Neural cell (in vitro differentiated cells): ENCODE data around the gene TMEM255B.

ENCODE experiments used
- CTCF ChIP-seq: fragments of 450-650 bp; IDR thresholded peaks from 2 replicates; pipeline ENCODE4 v1.5.1; 2014; ENCODE audit warnings: antibody characterized with exemption, mild to moderate bottlenecking, moderate library complexity; ENCODE audit not compliant: poor library complexity, severe bottlenecking
- POLR2AphosphoS5 ChIP-seq: IDR thresholded peaks from 2 replicates; pipeline ENCODE4 v1.6.1; 2012
- RAD21 ChIP-seq: fragments of 450-650 bp; conservative IDR thresholded peaks from 2 replicates; pipeline ENCODE4 v1.6.1; 2014; ENCODE audit warnings: antibody characterized with exemption, mild to moderate bottlenecking, moderate library complexity
- SMC3 ChIP-seq: fragments of 450-650 bp; conservative IDR thresholded peaks from 2 replicates; pipeline ENCODE4 v1.6.1; 2014; ENCODE audit warnings: antibody characterized with exemption, mild to moderate bottlenecking, moderate library complexity; ENCODE audit not compliant: poor library complexity
- TF ChIP-seq, protein P1 (sequence below): IDR thresholded peaks from 2 replicates; pipeline ENCODE4 v1.6.1; 2012; ENCODE audit warnings: borderline replicate concordance

- no peak for TF ChIP-seq CTCF
- TF ChIP-seq, protein P1, sequence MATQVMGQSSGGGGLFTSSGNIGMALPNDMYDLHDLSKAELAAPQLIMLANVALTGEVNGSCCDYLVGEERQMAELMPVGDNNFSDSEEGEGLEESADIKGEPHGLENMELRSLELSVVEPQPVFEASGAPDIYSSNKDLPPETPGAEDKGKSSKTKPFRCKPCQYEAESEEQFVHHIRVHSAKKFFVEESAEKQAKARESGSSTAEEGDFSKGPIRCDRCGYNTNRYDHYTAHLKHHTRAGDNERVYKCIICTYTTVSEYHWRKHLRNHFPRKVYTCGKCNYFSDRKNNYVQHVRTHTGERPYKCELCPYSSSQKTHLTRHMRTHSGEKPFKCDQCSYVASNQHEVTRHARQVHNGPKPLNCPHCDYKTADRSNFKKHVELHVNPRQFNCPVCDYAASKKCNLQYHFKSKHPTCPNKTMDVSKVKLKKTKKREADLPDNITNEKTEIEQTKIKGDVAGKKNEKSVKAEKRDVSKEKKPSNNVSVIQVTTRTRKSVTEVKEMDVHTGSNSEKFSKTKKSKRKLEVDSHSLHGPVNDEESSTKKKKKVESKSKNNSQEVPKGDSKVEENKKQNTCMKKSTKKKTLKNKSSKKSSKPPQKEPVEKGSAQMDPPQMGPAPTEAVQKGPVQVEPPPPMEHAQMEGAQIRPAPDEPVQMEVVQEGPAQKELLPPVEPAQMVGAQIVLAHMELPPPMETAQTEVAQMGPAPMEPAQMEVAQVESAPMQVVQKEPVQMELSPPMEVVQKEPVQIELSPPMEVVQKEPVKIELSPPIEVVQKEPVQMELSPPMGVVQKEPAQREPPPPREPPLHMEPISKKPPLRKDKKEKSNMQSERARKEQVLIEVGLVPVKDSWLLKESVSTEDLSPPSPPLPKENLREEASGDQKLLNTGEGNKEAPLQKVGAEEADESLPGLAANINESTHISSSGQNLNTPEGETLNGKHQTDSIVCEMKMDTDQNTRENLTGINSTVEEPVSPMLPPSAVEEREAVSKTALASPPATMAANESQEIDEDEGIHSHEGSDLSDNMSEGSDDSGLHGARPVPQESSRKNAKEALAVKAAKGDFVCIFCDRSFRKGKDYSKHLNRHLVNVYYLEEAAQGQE: no peak
- TF ChIP-seq SMC3: no peak
- TF ChIP-seq POLR2AphosphoS5: no peak
- no peak for TF ChIP-seq RAD21
These were observed 8.3 kb downstream of the TMEM255B start for GRCh38 chr13:113767366-113767765.
